Caco-2 (cell line): ENCODE measurements around the gene SH3BP4. TPM values are rescaled to one million over a fixed set of nuclear protein-coding genes. Genes with fewer than 3 reads are reported as not detected.
A peak's percentile ranks its signal among the peaks of the same experiment; 100 is the strongest.

Experiments
- BruUV-seq: library from RNA; stranded (reverse); fragments of 400-500 nt; replicated peaks from 2 replicates; lab custom pipeline; 2021; lab: Mats Ljungman, UMichigan
- CTCF ChIA-PET: fragments of 300-600 bp; sonication (Branson Sonifier 250); formaldehyde crosslinking; loops from one replicate; lab custom pipeline; 2022; ENCODE audit warnings: antibody characterized with exemption; lab: Charles Lee
- POLR2A ChIA-PET: fragments of 300-600 bp; sonication (Branson Sonifier 250); formaldehyde crosslinking; loops from one replicate; lab custom pipeline; 2022; ENCODE audit warnings: antibody characterized with exemption; lab: Charles Lee
- DNase-seq, 2 experiments: peaks; one replicate each; pipeline versions ENCODE4 v3.0.0 to v3.0.0-alpha.2; 2020 to 2022
- H3K27me3 ChIP-seq: replicated peaks from 2 replicates; pipeline ENCODE4 v1.6.0; 2011; ENCODE audit warnings: low read length; ENCODE audit not compliant: control insufficient read depth, insufficient read depth
- H3K36me3 ChIP-seq: 2 replicates; pipeline ENCODE4 v1.5.1; 2011; ENCODE audit warnings: low read length; ENCODE audit not compliant: control insufficient read depth, insufficient read depth
- H3K4me1 ChIP-seq: fragments of 250-450 bp; sonication (Bioruptor Pico); 2 replicates; pipeline ENCODE4 v1.5.1; 2020; ENCODE audit warnings: mild to moderate bottlenecking
- H3K4me3 ChIP-seq: 2 replicates; pipeline ENCODE4 v1.5.1; 2011; ENCODE audit warnings: low read depth, mild to moderate bottlenecking, control low read depth, low read length
- H3K9me3 ChIP-seq: fragments of 250-450 bp; sonication (Bioruptor Pico); 2 replicates; pipeline ENCODE4 v1.5.1; 2020; ENCODE audit warnings: mild to moderate bottlenecking, moderate library complexity
- H3K27ac Mint-ChIP-seq: one replicate; pipeline ENCODE4 v1.8.0; 2022; ENCODE audit warnings: mixed read lengths; ENCODE audit not compliant: unreplicated experiment
- H3K27me3 Mint-ChIP-seq: one replicate; pipeline ENCODE4 v1.8.0; 2022; ENCODE audit warnings: mixed read lengths; ENCODE audit not compliant: insufficient read depth, unreplicated experiment
- H3K36me3 Mint-ChIP-seq: one replicate; pipeline ENCODE4 v1.8.0; 2022; ENCODE audit warnings: mild to moderate bottlenecking, mixed read lengths; ENCODE audit not compliant: insufficient read depth, unreplicated experiment
- H3K4me1 Mint-ChIP-seq: one replicate; pipeline ENCODE4 v1.8.0; 2022; ENCODE audit warnings: low read depth, mixed read lengths; ENCODE audit not compliant: unreplicated experiment
- H3K4me3 Mint-ChIP-seq: one replicate; pipeline ENCODE4 v1.8.0; 2022; ENCODE audit warnings: mild to moderate bottlenecking, moderate library complexity, mixed read lengths; ENCODE audit not compliant: unreplicated experiment
- H3K9me3 Mint-ChIP-seq: one replicate; pipeline ENCODE4 v1.8.0; 2022; ENCODE audit warnings: mixed read lengths; ENCODE audit not compliant: unreplicated experiment
- CTCF ChIP-seq, 2 experiments: fragments of 200-600 bp in 1 of 2; IDR thresholded peaks; 1 replicate in 1 of 2; 2 replicates in 1 of 2; pipeline versions ENCODE4 v1.5.1 to v1.8.0; 2011 to 2022; ENCODE audit warnings: antibody characterized with exemption in 1 of 2, control low read depth in 1 of 2, inconsistent platforms in 1 of 2, low read depth in 1 of 2, low read length in 1 of 2, mild to moderate bottlenecking in 1 of 2, moderate library complexity in 1 of 2; ENCODE audit not compliant: insufficient read depth in 1 of 2, severe bottlenecking in 1 of 2, unreplicated experiment in 1 of 2
- intact Hi-C: fragments of 100-400 bp; cut with micrococcal nuclease; formaldehyde crosslinking; loops from one replicate; pipeline ENCODE4 v1.10.0; 2022; ENCODE audit not compliant: unreplicated experiment
- total RNA-seq: library from RNA; stranded (reverse); gene quantifications from 2 replicates; pipeline ENCODE4 v1.2.3, GENCODE V29; 2022

SH3BP4 gene
- total RNA-seq, 1 experiment from 2014 or later = 29.9 TPM

GRCh38 chr2:235041221-235041917, 89.6 kb downstream of the SH3BP4 start:
- H3K27me3 Mint-ChIP-seq = no peaks in the 10 kb centered on the region
- POLR2A ChIA-PET = no interaction called here
- no peaks in the 10 kb centered on the region for H3K9me3 Mint-ChIP-seq
- Histone ChIP-seq H3K36me3 (no peaks in the 10 kb centered on the region; the same call in 1 of the 2 replicates), H3K27me3 (no peaks in the 10 kb centered on the region), H3K4me3 (no peak overlapping the region), H3K9me3 (no peaks in the 10 kb centered on the region), H3K4me1 (no peaks in the 10 kb centered on the region)
- intact Hi-C loops = no loop called here
- no TSS peak for BruUV-seq
- TF ChIP-seq CTCF (IDR thresholded peaks at IDR 0.05; ENCODE audit: insufficient read depth in 1 of 2, low read depth in 1 of 2, low read length in 1 of 2, severe bottlenecking in 1 of 2, unreplicated experiment in 1 of 2) = no peak
- CTCF ChIA-PET = no interaction called here
- no peaks in the 10 kb centered on the region for H3K4me1 Mint-ChIP-seq
- no peak overlapping the region for H3K27ac Mint-ChIP-seq
- peaks cover 48% of the 10 kb centered on the region for H3K36me3 Mint-ChIP-seq
- no peak overlapping the region for H3K4me3 Mint-ChIP-seq
- no peak for DNase-seq

- no peak for DNase-seq
- Mint-ChIP-seq H3K9me3 (no peaks in the 10 kb centered on the region), H3K27ac (no peak overlapping the region), H3K4me1 (no peaks in the 10 kb centered on the region), H3K27me3 (no peaks in the 10 kb centered on the region), H3K4me3 (no peak overlapping the region), H3K36me3 (peaks cover 55% of the 10 kb centered on the region)
- Histone ChIP-seq H3K36me3 (no peaks in the 10 kb centered on the region; the same call in 1 of the 2 replicates), H3K4me3 (no peak overlapping the region), H3K9me3 (no peaks in the 10 kb centered on the region), H3K27me3 (no peaks in the 10 kb centered on the region), H3K4me1 (no peaks in the 10 kb centered on the region)
- BruUV-seq = no TSS peak
- CTCF ChIA-PET = no interaction called here
- POLR2A ChIA-PET = no interaction called here
- no peak for TF ChIP-seq CTCF (IDR thresholded peaks at IDR 0.05; ENCODE audit: insufficient read depth in 1 of 2, low read depth in 1 of 2, low read length in 1 of 2, severe bottlenecking in 1 of 2, unreplicated experiment in 1 of 2)
- intact Hi-C loops = no loop called here
Measured at GRCh38 chr2:235041918-235042575, 90.2 kb downstream of the SH3BP4 start.

GRCh38 chr2:235042576-235043515, 91.0 kb downstream of the SH3BP4 start:
- Histone ChIP-seq H3K36me3 (no peaks in the 10 kb centered on the region; the same call in 1 of the 2 replicates), H3K4me1 (no peaks in the 10 kb centered on the region), H3K27me3 (no peaks in the 10 kb centered on the region), H3K4me3 (no peak overlapping the region), H3K9me3 (no peaks in the 10 kb centered on the region)
- ChIA-PET CTCF (no interaction called here), POLR2A (no interaction called here)
- no peaks in the 10 kb centered on the region for H3K27me3 Mint-ChIP-seq
- intact Hi-C loops = no loop called here
- H3K4me3 Mint-ChIP-seq = no peak overlapping the region
- no peak overlapping the region for H3K27ac Mint-ChIP-seq
- H3K36me3 Mint-ChIP-seq = peaks cover 61% of the 10 kb centered on the region
- H3K9me3 Mint-ChIP-seq = no peaks in the 10 kb centered on the region
- no peak for DNase-seq
- TSS peak; percentile 22 for BruUV-seq
- TF ChIP-seq CTCF (IDR thresholded peaks at IDR 0.05; ENCODE audit: insufficient read depth in 1 of 2, low read depth in 1 of 2, low read length in 1 of 2, severe bottlenecking in 1 of 2, unreplicated experiment in 1 of 2) = no peak
- H3K4me1 Mint-ChIP-seq = peaks cover 5% of the 10 kb centered on the region
